GM21723 (cell line): ENCODE results near the gene PGAP6.
A peak's percentile ranks its signal among the peaks of the same experiment; 100 is the strongest.
"Not testable (repeated sequence)": the region's sequence is repeated elsewhere in the genome, so short reads cannot be mapped to it uniquely, and the experiment has no call there.

Experiments
- ATAC-seq: cut with Tn5 transposase; IDR thresholded peaks from one replicate; pipeline ENCODE4 v1.9.1; 2021; ENCODE audit warnings: mild to moderate bottlenecking, moderate library complexity; ENCODE audit not compliant: unreplicated experiment

Gene PGAP6

DNA sequence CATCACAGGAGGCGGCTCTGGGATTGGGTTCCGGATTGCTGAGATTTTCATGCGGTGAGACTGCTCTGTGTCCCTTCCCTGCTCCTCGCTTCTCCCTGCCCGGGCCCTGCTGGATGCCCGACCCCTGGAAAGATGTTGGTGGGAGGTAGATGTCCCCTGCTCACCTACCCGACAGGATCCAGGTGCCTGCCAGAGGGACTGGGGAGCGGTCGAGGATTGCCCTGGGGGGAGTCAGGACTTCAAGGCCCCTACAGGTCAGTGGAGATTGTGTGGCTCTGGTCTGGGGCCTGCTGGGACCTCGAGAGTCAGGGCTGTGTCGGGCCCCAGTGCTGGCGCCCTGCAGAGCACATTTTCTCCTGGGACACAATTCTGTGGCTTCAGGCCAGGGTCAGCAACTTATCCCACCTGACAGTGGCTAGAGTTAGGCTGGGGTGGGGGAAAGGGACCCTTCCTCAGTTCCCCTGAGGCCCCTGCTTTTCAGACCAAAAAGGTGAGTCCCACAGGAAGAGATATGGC, 23.3 kb upstream of the PGAP6 start:
- no peak for ATAC-seq

DNA sequence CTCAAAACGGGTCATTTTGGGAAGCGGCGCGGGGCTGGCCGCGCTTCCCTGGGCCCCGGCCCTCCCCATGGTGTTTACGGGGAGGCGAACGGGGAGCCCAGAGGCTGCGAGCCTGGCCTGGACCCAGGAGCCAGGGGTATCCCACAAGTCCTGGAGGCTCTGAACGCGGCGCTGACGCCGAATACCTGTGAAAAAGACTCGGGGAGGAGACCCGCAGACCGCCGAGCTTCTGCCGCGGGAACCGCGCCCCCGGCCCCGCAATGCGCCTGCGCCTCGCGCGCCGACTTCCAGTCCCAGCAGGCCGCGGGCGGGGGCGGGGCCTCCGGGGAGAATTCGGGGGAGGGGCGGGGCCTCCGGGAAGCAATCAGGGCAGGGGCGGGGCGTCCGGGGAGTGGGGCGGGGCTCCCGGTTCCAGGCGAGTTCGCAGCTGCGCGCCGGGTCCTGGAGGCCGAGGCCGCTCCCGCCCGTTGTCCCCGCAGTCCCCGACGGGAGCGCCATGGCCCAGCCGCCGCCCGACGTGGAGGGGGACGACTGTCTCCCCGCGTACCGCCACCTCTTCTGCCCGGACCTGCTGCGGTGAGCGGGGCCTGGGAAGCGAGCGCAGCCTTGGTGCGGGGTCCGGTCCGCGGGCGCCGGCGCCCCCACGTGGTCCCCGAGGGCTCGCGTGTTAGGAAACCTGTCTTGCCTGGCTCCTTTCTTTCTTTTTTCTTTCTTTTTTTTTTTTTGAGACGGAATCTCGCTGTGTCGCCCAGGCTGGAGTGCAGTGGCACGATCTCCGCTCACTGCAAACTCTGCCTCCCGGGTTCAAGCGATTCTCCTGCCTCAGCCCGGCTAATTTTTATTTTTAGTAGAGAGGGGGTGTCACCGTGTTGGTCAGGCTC, 19.9 kb upstream of the PGAP6 start, which contains the start of gene DECR2:
Gene DECR2 (plus strand): TSS at position 418 of the 881 bp plus-strand sequence. CDS start 79 bp downstream, at position 497.
- peak; percentile 53 for ATAC-seq

DNA sequence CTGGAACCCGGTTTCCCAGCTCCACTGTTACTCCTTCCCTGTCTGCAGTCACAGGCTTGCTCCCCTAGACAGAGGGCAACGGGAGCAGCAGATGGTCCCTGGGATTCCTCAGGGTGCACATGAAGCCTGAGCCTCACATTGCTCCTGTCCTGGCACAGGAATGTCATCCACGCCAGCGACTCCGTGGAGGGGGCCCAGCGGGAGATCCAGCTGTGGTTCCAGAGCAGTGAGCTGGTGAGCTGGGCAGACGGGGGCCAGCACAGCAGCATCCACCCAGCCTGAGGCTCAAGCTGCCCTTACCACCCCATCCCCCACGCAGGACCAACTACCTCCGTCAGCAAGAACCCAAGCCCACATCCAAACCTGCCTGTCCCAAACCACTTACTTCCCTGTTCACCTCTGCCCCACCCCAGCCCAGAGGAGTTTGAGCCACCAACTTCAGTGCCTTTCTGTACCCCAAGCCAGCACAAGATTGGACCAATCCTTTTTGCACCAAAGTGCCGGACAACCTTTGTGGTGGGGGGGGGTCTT, 18.3 kb upstream of the PGAP6 start:
- ATAC-seq, result no peak

DNA sequence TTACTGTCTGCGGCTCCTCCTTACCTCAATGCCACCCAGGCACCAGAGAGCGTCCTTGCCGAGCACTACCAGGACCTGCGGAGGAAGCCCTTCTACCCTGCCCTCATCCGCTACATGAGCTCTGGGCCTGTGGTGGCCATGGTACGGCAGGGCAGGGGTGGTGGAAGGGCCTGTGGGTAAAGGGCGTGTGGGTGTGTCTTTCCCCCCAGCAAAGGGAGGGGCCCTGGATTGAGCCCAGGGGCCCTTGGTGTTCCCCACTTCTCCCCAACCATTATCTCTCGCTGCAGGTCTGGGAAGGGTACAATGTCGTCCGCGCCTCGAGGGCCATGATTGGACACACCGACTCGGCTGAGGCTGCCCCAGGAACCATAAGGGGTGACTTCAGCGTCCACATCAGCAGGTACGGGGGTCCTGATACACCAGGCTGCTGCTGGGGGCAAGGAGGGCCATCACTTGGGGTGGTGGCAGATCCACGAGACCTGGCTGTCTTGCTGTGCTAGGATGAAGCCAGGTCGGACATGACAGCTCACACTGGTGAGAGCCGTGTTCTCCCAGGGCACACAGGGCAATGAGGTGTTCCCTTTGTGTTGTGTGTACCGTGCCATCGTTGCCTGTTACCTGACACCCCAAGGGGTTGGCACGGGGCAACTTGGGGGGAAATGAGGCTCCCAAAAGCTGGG, 17.7 kb upstream of the PGAP6 start:
- no peak for ATAC-seq

DNA sequence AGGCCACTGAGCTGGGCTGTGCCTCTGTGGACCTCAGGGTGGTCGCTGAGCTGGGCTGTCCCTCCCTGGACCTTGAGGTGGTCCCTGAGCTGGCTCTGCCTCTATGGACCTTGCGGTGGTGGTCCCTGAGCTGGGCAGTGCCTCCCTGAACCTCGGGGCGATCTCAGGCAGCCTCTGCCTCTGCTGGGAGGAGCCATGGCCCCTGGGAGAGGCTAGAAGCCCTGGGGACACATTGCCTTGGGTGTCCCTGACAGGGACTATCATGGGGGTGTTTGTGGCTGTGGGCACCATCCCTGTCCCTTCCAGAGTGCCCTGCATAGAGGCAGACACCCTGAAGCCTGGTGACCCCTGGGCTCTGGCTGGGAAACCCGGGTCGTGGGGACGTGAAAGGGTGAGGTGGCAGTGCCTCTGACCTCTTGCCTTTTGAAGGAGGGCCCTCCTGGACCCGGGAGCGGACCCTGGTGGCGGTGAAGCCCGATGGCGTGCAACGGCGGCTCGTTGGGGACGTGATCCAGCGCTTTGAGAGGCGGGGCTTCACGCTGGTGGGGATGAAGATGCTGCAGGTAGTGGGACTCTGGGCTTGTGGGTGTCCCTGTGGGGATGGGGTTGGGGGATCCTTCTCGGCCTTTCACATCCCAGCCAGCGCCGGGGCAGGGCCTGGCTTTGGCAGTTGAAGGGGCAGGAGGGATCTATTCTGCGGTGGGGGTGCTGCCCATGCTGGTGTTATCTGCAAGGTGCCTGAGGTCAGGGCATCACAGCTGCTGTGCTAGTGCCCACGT, 17.0 kb upstream of the PGAP6 start:
- ATAC-seq, result no peak

DNA sequence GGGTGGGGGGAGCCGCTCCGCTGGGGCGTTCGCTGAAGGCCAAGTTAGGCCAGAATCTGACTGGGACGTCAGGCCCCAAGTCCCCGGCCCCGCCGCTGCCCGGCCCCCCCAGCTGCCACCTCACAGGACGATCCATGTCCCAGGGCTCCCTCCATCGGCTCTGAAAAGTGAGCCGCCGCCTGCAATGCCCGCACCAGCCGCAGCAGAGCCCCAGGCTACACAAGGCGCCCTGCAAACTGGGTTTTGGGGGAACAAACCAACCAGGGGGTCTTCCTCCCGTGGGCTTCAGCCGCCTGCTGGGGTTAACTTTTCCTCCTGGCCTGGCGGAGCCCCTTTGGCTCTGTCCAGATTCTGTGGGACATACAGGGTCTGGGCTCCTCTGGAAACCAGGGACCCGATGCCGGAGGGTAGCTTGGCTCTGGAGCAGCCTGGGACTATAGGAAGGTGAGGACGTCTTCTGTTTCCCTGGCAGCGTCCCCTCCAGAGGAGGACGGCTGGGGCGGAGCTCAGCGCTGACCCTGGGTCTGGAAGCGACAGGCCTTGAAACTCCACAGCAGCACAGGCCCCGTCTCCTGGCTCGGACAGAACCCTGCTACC, 16.1 kb upstream of the PGAP6 start:
- no peak for ATAC-seq

DNA sequence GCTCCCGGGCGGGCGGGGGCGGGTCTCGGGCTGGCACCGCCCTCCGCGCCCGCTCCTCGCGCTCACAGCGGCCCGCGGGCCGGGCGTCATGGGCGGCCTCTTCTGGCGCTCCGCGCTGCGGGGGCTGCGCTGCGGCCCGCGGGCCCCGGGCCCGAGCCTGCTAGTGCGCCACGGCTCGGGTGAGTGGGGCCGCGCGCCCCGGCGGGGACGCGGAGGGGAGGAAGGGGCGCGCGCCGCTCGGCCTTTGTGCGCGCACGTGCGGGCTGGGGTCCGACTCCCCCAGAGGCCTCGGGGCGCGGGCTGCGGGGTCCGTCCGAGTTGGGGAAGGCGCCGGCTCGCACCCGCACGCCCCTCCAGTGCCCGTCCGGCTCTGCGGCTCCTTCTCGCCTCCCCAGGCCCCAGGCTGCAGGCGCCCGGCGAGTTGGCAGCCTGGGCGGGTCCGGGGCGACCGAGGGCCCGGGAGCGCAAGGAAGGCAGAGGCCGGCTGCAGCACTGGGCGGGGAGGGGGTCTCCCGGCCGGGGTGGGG, 15.4 kb upstream of the PGAP6 start, which contains the start of gene NME4:
Gene NME4 (plus strand): TSS at position 65 of the 527 bp plus-strand sequence. CDS start 24 bp downstream, at position 89.
- ATAC-seq, result no peak

DNA sequence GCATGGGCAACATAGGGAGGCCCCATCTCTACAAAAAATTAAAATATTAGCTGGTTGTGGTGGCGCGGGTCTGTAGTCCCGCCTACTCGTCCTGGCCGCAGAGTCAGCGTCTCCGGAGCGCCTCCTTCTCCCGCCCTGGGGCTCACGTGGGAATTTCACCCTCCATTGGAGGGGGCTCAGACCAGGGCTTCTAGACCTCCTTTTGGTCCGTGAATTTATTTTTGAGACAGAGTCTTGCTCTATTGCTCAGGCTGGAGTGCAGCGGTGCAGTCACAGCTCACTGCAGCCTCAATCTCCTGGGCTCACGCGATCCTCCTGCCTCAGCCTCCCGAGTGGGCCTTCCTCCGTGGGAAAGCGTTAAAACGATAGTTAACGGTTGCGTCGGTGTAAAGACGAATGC, 14.8 kb upstream of the PGAP6 start:
- ATAC-seq, result no peak

DNA sequence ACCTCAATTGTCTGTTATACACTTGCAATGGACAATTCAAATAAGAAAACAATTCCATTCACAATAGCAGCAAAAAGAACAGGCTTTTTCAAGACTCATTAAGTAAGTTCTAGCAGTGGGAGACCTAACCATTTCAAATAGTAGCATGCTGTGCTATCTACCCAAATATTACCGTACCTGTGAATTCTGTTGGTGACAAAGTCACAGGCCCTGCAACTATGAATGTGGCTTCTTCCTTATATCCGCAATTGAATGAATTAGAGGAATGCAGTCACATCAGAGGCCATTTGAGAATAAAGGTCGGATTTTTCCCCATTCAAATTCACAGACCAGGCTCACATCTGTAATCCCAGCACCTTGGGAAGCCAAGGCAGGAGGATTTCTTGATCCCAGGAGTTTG, 14.4 kb upstream of the PGAP6 start:
- no peak for ATAC-seq

DNA sequence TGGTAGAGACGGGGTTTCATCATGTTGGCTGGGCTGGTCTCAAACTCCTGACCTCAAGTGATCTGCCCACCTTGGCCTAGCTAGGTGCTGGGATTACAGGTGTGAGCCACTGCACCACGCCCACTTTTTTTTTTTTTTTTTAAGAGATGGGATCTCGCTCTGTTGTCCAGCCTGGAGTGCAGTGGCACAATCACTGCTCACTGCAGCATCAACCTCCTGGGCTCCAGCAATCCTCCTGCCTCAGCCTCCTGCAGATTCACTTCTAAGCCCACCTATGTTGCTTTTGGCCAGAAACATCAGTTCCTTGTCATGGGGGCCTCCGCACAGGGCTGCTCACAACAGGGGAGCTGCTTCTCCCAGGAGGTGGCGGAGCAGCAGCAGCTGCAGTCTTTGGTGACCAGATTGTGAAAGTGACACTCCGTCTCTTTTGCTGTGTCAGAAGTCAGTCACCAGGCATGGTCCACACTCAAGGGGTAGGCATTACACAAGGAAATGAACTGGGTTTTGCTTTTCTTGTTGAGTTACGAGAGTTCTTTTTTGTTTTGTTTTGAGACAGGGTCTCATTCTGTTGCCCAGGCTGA, 10.8 kb upstream of the PGAP6 start:
- ATAC-seq, result no peak

DNA sequence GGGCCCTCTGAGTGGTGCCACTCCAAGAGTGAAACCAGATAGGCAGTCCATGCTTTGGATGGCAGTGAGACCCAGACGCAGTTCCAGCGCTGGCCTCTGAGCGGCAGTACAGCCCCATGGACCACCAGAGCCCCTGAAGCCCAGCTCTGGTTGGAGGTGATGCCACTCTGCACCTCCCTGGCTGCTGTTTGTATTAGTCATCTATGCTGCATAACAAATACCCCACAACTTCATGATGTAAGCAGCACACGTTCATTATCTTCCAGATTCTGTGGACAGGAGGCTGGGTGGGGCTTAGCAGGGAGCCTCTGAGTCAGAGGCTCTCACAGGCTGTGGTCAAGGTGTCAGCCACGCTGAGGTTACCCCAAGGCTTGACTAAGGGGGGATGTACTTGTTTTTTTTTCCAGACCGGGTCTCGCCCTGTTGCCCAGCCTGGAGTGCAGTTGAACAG, 10.1 kb upstream of the PGAP6 start:
- no peak for ATAC-seq

DNA sequence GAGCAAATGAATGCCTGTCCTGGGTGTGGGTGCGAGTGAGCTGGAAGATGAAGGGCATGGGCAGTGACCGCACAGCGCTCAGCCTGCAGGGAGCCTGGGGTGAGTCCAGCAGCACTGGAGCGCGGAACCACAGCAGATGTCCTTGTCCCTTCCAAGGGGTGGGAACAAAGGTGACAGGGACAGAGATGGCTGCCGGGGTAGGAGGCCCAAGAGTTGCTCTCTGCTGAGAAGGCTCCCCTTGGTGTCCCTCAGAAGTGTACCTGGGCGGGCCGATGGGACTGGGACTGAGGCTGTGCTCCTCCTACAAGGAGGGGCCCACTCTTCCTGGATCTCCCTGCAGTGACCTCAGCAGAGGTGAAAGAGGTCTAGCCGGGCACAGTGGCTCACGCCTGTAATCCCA, 7.6 kb upstream of the PGAP6 start:
- no peak for ATAC-seq

DNA sequence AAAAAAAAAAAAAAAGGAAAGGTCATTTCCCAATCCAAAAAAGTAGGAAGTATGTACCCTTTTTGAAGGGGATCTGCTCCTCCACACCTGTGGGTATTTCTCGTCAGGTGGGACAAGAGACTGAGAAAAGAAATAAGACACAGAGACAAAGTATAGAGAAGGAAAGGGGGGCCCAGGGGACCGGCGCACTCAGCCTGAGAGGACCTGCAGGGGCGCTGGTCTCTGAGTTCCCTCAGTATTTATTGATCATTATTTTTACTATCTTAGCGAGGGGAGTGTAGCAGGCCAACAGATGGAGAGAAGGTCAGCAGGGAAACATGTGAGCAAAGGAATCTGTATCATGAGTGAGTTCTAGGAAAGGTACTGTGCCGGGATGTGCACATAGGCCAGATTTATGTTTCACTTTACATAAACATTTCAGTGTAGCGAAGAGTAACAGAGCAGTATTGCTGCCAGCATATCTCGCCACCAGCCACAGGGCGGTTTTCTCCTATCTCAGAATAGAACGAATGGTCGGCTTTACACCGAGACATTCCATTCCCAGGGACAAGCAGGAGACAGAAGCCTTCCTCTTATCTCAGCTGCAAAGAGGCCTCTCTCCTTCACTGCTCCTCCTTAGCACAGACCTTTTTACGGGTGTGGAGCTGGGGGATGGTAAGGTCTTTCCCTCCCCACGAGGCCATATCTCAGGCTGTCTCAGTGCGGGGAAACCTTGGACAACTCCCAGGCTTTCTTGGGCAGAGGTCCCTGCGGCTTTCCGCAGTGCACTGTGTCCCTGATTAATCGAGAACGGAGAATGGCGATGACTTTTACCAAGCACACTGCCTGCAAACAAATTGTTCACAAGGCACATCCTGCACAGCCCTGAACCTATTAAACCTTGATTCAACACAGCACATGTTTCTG, 6.2 kb upstream of the PGAP6 start:
- ATAC-seq, result not testable (repeated sequence)

DNA sequence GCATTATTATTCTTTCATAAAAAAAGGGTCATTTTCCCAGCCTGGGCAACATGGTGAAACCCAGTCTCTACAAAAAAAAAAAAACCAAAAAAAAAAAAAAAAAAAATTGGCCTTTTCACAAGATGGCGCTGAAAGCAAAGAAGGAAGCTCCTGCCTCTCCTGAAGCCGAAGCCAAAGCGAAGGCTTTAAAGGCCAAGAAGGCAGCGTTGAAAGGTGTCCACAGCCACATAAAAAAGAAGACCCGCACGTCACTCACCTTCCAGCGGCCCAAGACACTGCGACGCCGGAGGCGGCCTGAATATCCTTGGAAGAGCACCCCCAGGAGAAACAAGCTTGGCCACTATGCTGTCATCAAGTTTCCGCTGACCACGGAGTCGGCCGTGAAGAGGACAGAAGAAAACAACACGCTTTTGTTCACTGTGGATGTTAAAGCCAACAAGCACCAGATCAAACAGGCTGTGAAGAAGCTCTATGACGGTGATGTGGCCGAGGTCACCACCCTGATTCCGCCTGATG, 4.9 kb upstream of the PGAP6 start:
- ATAC-seq, result no peak

DNA sequence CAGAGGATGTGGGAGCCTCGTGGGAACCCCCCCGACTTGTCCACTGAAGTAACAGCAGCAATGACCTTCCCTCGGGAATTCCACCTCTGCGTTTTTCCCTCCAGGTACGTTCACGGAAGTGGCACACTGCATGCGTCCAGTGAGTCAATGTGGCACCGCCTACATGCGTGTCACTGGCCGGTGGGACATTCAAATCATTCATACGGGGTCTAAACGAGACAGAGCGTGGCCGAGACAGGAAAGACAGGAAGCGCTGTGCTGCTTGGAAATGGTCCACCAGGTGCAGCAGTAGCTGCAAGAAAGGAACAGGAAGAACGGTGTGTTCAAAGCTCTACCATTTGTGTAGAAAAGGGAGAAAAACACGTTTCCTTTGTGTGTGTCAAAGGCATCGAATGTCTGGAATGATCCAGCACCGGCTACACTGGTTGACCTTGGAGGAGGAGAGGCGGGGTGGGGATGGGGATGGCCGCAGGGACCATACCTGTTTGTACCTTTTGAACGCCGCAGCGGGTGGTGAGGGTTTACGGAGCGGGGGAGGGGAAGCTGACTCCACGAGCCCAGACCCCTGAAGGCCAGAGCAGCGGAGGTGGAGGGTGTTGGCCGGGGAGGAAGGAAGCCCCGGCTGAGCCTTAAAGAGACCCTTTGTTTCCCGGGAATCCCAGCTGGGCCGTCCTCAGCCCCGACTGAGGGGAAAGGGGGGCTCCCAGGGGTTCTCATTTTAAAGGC, 1.7 kb upstream of the PGAP6 start:
- no peak for ATAC-seq

DNA sequence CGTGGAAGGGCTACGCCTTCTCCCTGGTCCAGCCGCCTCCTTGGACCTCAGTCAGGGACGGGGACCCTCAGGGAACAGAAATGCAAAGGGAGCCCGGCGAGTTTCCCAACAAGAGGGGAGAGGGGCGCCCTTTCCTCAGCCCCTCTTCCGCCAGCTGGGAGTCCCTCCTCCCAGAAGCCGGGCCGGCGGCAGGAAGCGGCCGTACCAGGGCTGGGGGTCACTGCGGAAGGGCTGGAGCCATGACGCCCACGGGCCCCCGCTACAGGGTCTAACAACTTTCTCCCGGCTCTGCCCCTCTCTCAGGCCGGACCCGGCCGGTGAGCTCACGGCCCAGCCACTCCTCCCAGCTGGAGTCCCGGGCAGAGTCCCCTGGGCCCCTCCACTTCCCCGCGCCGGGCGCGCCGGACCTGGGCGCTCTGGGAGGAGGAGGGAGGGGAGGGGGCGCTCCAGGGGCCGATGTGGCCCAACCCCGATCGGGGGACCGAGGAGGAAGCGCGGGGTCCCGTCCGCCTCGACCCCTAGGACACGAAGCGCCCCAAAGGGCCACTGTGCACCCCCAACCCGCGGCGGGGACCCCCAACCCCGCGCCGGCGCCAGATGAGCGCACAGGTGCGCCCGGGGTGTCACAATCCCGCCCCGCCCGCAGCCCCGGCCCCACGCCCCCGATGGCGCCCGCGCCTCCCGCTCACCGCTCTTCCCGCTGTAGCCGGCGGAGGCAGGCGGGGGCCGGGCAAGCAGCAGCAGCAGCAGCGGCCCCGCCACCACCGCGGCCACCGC, 578 bp downstream of the PGAP6 start:
- ATAC-seq, result peak; percentile 41

DNA sequence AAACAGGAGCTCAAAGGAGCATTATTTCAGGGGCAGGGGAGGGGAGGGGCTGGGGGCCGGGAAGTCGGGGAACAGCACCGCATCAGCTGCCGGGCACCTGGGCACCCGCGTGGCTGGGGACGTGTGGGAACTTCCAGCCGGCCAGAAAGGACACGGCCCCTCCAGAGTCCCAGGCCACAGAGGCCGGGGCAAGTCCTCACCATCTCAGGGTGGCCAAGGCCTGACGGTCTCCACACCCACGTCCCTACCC, 1.1 kb downstream of the PGAP6 start:
- ATAC-seq, result no peak
